Peyer's patch (tissue), 4 donors: ENCODE measurements around the gene WNT6.

Experiments
- POLR2A ChIP-seq, 2 donors: fragments of 450-650 bp; IDR thresholded peaks; one replicate each; pipeline ENCODE4 v1.5.1; 2017; ENCODE audit warnings: antibody characterized with exemption in 2 of 2, mild to moderate bottlenecking in 2 of 2, moderate library complexity in 2 of 2
- TF ChIP-seq, protein P1 (sequence below), 6 experiments: fragments of 450-650 bp in 4 of 6; fragments of 200-600 bp in 2 of 6; sonication (generic) in 1 of 6; IDR thresholded peaks; one replicate each; pipeline ENCODE4 v1.5.1; 2017 to 2019; ENCODE audit warnings: antibody characterized with exemption in 6 of 6, mild to moderate bottlenecking in 3 of 6, moderate library complexity in 1 of 6

DNA sequence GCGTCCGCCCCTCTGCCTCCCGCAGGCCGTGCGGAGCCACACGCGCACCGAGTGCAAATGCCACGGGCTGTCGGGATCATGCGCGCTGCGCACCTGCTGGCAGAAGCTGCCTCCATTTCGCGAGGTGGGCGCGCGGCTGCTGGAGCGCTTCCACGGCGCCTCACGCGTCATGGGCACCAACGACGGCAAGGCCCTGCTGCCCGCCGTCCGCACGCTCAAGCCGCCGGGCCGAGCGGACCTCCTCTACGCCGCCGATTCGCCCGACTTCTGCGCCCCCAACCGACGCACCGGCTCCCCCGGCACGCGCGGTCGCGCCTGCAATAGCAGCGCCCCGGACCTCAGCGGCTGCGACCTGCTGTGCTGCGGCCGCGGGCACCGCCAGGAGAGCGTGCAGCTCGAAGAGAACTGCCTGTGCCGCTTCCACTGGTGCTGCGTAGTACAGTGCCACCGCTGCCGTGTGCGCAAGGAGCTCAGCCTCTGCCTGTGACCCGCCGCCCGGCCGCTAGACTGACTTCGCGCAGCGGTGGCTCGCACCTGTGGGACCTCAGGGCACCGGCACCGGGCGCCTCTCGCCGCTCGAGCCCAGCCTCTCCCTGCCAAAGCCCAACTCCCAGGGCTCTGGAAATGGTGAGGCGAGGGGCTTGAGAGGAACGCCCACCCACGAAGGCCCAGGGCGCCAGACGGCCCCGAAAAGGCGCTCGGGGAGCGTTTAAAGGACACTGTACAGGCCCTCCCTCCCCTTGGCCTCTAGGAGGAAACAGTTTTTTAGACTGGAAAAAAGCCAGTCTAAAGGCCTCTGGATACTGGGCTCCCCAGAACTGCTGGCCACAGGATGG, 14.0 kb downstream of the WNT6 start:
- TF ChIP-seq, protein P1, sequence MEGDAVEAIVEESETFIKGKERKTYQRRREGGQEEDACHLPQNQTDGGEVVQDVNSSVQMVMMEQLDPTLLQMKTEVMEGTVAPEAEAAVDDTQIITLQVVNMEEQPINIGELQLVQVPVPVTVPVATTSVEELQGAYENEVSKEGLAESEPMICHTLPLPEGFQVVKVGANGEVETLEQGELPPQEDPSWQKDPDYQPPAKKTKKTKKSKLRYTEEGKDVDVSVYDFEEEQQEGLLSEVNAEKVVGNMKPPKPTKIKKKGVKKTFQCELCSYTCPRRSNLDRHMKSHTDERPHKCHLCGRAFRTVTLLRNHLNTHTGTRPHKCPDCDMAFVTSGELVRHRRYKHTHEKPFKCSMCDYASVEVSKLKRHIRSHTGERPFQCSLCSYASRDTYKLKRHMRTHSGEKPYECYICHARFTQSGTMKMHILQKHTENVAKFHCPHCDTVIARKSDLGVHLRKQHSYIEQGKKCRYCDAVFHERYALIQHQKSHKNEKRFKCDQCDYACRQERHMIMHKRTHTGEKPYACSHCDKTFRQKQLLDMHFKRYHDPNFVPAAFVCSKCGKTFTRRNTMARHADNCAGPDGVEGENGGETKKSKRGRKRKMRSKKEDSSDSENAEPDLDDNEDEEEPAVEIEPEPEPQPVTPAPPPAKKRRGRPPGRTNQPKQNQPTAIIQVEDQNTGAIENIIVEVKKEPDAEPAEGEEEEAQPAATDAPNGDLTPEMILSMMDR (IDR thresholded peaks at IDR 0.05): no peak
- TF ChIP-seq POLR2A (IDR thresholded peaks at IDR 0.05): no peak
